WTC11 (cell line): ENCODE data around the gene GAS6. TPM values are rescaled to one million over a fixed set of nuclear protein-coding genes. Genes with fewer than 3 reads are reported as not detected.
"Not testable (repeated sequence)": the region's sequence is repeated elsewhere in the genome, so short reads cannot be mapped to it uniquely, and the experiment has no call there.

Source experiments
- ATAC-seq: fragments of 200-7000 bp; cut with Tn5 transposase; 2 replicates; pipeline ENCODE4 v1.10.0; 2021; ENCODE audit warnings: mild to moderate bottlenecking, moderate library complexity
- CTCF ChIA-PET: fragments of 300-600 bp; sonication (Branson Sonifier 250); formaldehyde crosslinking; loops from one replicate; lab custom pipeline; 2021; ENCODE audit warnings: antibody characterized with exemption; lab: Charles Lee
- POLR2A ChIA-PET: fragments of 350-600 bp; sonication (Branson Sonifier 250); formaldehyde crosslinking; loops from one replicate; lab custom pipeline; 2021; ENCODE audit warnings: antibody characterized with exemption; lab: Charles Lee
- DNase-seq: peaks from one replicate; pipeline ENCODE4 v3.0.0; 2021; ENCODE audit warnings: low spot score
- H3K27ac Mint-ChIP-seq: 2 replicates; pipeline ENCODE4 v1.8.0; 2021; ENCODE audit warnings: mixed read lengths
- H3K27me3 Mint-ChIP-seq: 2 replicates; pipeline ENCODE4 v1.8.0; 2021; ENCODE audit warnings: low read depth, mild to moderate bottlenecking, moderate library complexity, mixed read lengths
- H3K36me3 Mint-ChIP-seq: 2 replicates; pipeline ENCODE4 v1.8.0; 2021; ENCODE audit warnings: mixed read lengths
- H3K4me1 Mint-ChIP-seq: 2 replicates; pipeline ENCODE4 v1.8.0; 2022; ENCODE audit warnings: mixed read lengths
- H3K4me3 Mint-ChIP-seq: 2 replicates; pipeline ENCODE4 v1.8.0; 2021; ENCODE audit warnings: mild to moderate bottlenecking, moderate library complexity, mixed read lengths
- H3K9me3 Mint-ChIP-seq: 2 replicates; pipeline ENCODE4 v1.8.0; 2021; ENCODE audit warnings: mixed read lengths
- CDX4 ChIP-seq: fragments of 250-450 bp; sonication (Bioruptor Pico); IDR thresholded peaks from 2 replicates; pipeline ENCODE4 v1.9.0; 2021; ENCODE audit warnings: moderate library complexity, mild to moderate bottlenecking, inconsistent platforms, borderline replicate concordance
- CREM ChIP-seq: sonication (generic); formaldehyde crosslinking; IDR thresholded peaks from 2 replicates; pipeline ENCODE4 v1.8.1; 2022; ENCODE audit warnings: mild to moderate bottlenecking, missing genetic modification reagents, moderate library complexity
- E2F5 ChIP-seq: sonication (generic); formaldehyde crosslinking; IDR thresholded peaks from 2 replicates; pipeline ENCODE4 v1.8.1; 2022; ENCODE audit warnings: mild to moderate bottlenecking, moderate library complexity, missing genetic modification reagents
- FOXJ3 ChIP-seq: sonication (generic); formaldehyde crosslinking; IDR thresholded peaks from 2 replicates; pipeline ENCODE4 v1.9.0; 2021; ENCODE audit warnings: missing genetic modification reagents, mild to moderate bottlenecking, borderline replicate concordance
- FOXP1 ChIP-seq: sonication (generic); formaldehyde crosslinking; IDR thresholded peaks from 2 replicates; pipeline ENCODE4 v1.8.0; 2022; ENCODE audit warnings: missing genetic modification reagents, mild to moderate bottlenecking, moderate library complexity, borderline replicate concordance
- FOXP4 ChIP-seq: sonication (generic); formaldehyde crosslinking; IDR thresholded peaks from 2 replicates; pipeline ENCODE4 v1.8.0; 2022; ENCODE audit warnings: mild to moderate bottlenecking, missing genetic modification reagents
- GTF2I ChIP-seq: fragments of 250-450 bp; sonication (Bioruptor Pico); conservative IDR thresholded peaks from 2 replicates; pipeline ENCODE4 v1.4.0; 2021; ENCODE audit warnings: mild to moderate bottlenecking
- MLX ChIP-seq: sonication (generic); formaldehyde crosslinking; IDR thresholded peaks from 2 replicates; pipeline ENCODE4 v1.8.1; 2023; ENCODE audit warnings: mild to moderate bottlenecking, missing genetic modification reagents, moderate library complexity
- NFYB ChIP-seq: sonication (generic); formaldehyde crosslinking; conservative IDR thresholded peaks from 2 replicates; pipeline ENCODE4 v1.8.0; 2022; ENCODE audit warnings: low read depth, missing genetic modification reagents
- NR1H2 ChIP-seq: sonication (generic); formaldehyde crosslinking; IDR thresholded peaks from 2 replicates; pipeline ENCODE4 v1.9.0; 2021; ENCODE audit warnings: mild to moderate bottlenecking, moderate library complexity, missing genetic modification reagents
- PREB ChIP-seq: sonication (generic); formaldehyde crosslinking; IDR thresholded peaks from 2 replicates; pipeline ENCODE4 v1.8.1; 2022; ENCODE audit warnings: mild to moderate bottlenecking, missing genetic modification reagents, moderate library complexity, borderline replicate concordance
- ZBTB21 ChIP-seq: sonication (generic); formaldehyde crosslinking; IDR thresholded peaks from 2 replicates; pipeline ENCODE4 v1.8.1; 2023; ENCODE audit warnings: mild to moderate bottlenecking, missing genetic modification reagents, borderline replicate concordance
- ZNF232 ChIP-seq: sonication (generic); formaldehyde crosslinking; IDR thresholded peaks from 2 replicates; pipeline ENCODE4 v1.8.0; 2022; ENCODE audit warnings: mild to moderate bottlenecking, missing genetic modification reagents
- ZNF396 ChIP-seq: fragments of 250-450 bp; sonication (Bioruptor Pico); IDR thresholded peaks from 2 replicates; pipeline ENCODE4 v1.8.0; 2021; ENCODE audit warnings: mild to moderate bottlenecking, moderate library complexity, borderline replicate concordance
- ZNF671 ChIP-seq: fragments of 250-450 bp; sonication (Bioruptor Pico); IDR thresholded peaks from 2 replicates; pipeline ENCODE4 v1.8.0; 2021; ENCODE audit warnings: mild to moderate bottlenecking
- total RNA-seq: library from RNA; stranded (reverse); gene quantifications from 3 replicates; pipeline ENCODE4 v1.2.3, GENCODE V29; 2021

The GAS6 gene
- total RNA-seq, 1 experiment from 2014 or later, result 29.4 TPM

GRCh38 chr13:113791226-113791625 is 72.7 kb downstream of the GAS6 start:
- no peaks in the 10 kb centered on the region for H3K9me3 Mint-ChIP-seq
- 0 out of 2 replicates have a peak, but pooled peaks cover 2% of the 10 kb centered on the region for H3K4me1 Mint-ChIP-seq
- POLR2A ChIA-PET, result no interaction called here
- H3K27me3 Mint-ChIP-seq, result no peaks in the 10 kb centered on the region
- H3K4me3 Mint-ChIP-seq, result no peak overlapping the region
- CTCF ChIA-PET, result no interaction called here
- no peaks in the 10 kb centered on the region for H3K36me3 Mint-ChIP-seq
- no peak for DNase-seq
- TF ChIP-seq ZNF671, result no peak
- TF ChIP-seq E2F5, result no peak
- no peak for TF ChIP-seq CREM (CRISPR knock-in tag)
- TF ChIP-seq FOXP4 (CRISPR knock-in tag), result no peak
- TF ChIP-seq GTF2I (CRISPR knock-in tag), result no peak
- TF ChIP-seq ZNF232 (CRISPR knock-in tag), result no peak
- no peak for ATAC-seq
- no peak overlapping the region for H3K27ac Mint-ChIP-seq

- H3K4me3 Mint-ChIP-seq, DNase-seq, H3K36me3 Mint-ChIP-seq, H3K9me3 Mint-ChIP-seq, ATAC-seq, POLR2A ChIA-PET, H3K27ac Mint-ChIP-seq, H3K4me1 Mint-ChIP-seq, H3K27me3 Mint-ChIP-seq, CTCF ChIA-PET: not testable (repeated sequence)
These were observed 73.9 kb downstream of the GAS6 start for GRCh38 chr13:113789931-113790330.

- POLR2A ChIA-PET, result interaction anchor here (0.7 kb wide), 1 partner anchor 417 kb away, joined by 4 read pairs; no protein-coding TSS in a partner anchor
- ATAC-seq, result no peak
- no peak for TF ChIP-seq FOXP1 (CRISPR knock-in tag)
- TF ChIP-seq ZBTB21 (CRISPR knock-in tag), result no peak
- no peak for TF ChIP-seq PREB (CRISPR knock-in tag)
- TF ChIP-seq NFYB, result no peak
- TF ChIP-seq MLX (CRISPR knock-in tag), result no peak
- TF ChIP-seq NR1H2, result no peak
- no peak for TF ChIP-seq ZNF396 (CRISPR knock-in tag)
- no peak for TF ChIP-seq FOXP4 (CRISPR knock-in tag)
- no peak for TF ChIP-seq FOXJ3 (CRISPR knock-in tag)
- no peak for TF ChIP-seq CDX4 (CRISPR knock-in tag)
- peaks cover 12% of the 10 kb centered on the region for H3K36me3 Mint-ChIP-seq
- no peak overlapping the region for H3K27ac Mint-ChIP-seq
- H3K4me3 Mint-ChIP-seq, result no peak overlapping the region
- CTCF ChIA-PET, result no interaction called here
- DNase-seq, result no peak
- H3K4me1 Mint-ChIP-seq, result 0 out of 2 replicates have a peak, but pooled peaks cover 2% of the 10 kb centered on the region
- H3K27me3 Mint-ChIP-seq, result peaks cover 2% of the 10 kb centered on the region
- H3K9me3 Mint-ChIP-seq, result no peaks in the 10 kb centered on the region; the same call in none of the 2 replicates
These were observed 74.7 kb downstream of the GAS6 start for GRCh38 chr13:113789167-113789566.
